ENCODE data around the gene MTMR12. TPM values are rescaled to one million over a fixed set of nuclear protein-coding genes. Genes with fewer than 3 reads are reported as not detected.

MTMR12 gene
- total and polyA plus RNA-seq, 2 donors (not counting 3 experiments of a cell fraction or from before 2014, with no cell fraction given): 18.2 to 38.6 TPM

GRCh38 chr5:32207355-32207634 lies 105.4 kb downstream of the MTMR12 start:
- H3K9ac ChIP-seq (replicated peaks; ENCODE audit: extremely low read depth, insufficient read depth, low read length): no peak overlapping the region
- BruUV-seq (replicated peaks): no TSS peak

DNA sequence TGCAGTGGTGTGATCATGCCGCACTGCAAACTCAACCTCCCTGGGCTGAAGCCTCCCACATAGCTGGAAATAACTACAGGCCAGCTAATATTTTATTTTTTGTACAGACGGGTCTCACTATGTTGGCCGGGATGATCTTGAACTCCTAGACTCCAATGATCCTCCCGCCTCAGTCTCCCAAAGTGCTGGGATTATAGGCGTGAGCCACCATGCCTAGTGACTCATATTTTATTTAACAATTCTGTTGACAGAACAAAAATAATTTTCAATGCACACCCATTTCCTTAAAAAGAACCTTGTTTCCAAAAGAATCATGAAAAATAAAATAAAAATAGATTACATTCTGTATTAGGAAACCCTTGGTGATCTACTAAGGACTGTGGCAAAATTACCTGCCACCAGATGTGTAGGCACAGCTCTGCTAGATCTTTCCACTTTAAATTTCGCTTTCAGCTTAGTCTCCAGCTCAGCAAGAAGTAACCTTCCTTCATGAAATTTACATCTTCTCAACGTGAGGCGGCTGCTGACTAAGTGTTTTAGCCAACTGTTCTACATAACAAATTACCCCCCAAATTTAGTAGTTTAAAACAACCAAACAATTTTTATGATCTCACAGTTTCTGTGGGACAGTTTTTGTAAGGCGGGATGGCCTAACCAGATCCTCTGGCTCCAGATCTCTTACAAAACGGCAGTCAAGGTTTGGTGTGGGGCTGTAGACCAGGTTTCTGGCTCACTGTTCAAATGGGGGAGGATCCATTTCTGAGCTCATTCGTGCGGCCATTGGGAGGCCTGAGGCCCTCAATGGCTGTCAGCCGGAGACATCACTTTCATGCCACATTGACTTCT lies 106.0 kb downstream of the MTMR12 start:
- Histone ChIP-seq H3K9ac (replicated peaks; ENCODE audit: extremely low read depth, insufficient read depth, low read length) (no peak overlapping the region), H3K4me1 (ENCODE audit: control insufficient read depth, extremely low read depth, insufficient read depth, low read length) (peaks cover 4% of the 10 kb centered on the region), H3K9me1 (replicated peaks; ENCODE audit: control insufficient read depth, extremely low read depth, insufficient read depth, low read length) (no peaks in the 10 kb centered on the region), H3K36me3 (ENCODE audit: control insufficient read depth in 2 of 2, extremely low read depth in 1 of 2, insufficient read depth in 2 of 2, low read length in 2 of 2) (no peaks in the 10 kb centered on the region), H4K20me1 (replicated peaks; ENCODE audit: control insufficient read depth, extremely low read depth, insufficient read depth, low read length) (no peaks in the 10 kb centered on the region), H3K9me3 (replicated peaks; ENCODE audit: control insufficient read depth, insufficient read depth, low read length) (no peaks in the 10 kb centered on the region), H2AFZ (ENCODE audit: low read depth, low read length) (no peak overlapping the region), H3K79me2 (ENCODE audit: control insufficient read depth, insufficient read depth, low read length) (no peaks in the 10 kb centered on the region), H3K27ac (ENCODE audit: insufficient read depth, low read depth, low read length) (no peak overlapping the region), H3K4me2 (ENCODE audit: insufficient read depth, low read length) (no peak overlapping the region), H3K4me3 (replicated peaks in 1 of 3; ENCODE audit: insufficient read depth in 1 of 3, low read depth in 1 of 3, low read length in 3 of 3) (no peak overlapping the region), H3K27me3 (ENCODE audit: control insufficient read depth in 2 of 2, insufficient read depth in 2 of 2, low read length in 2 of 2) (no peaks in the 10 kb centered on the region)
- dilution Hi-C loops (cut with MboI; ENCODE audit: extremely low pct_ligation_motif_present, low sequenced_read_pairs): no loop called here
- no peak for TF ChIP-seq CTCF (IDR thresholded peaks at IDR 0.05; ENCODE audit: extremely low read depth in 1 of 2, insufficient read depth in 1 of 2, low read depth in 1 of 2, low read length in 2 of 2)
- CTCF ChIA-PET: no interaction called here
- FAIRE-seq: no peak
- DNase-seq (ENCODE audit: low read depth, low spot score): no peak
- POLR2A ChIA-PET: no interaction called here
- no TSS peak for BruUV-seq (replicated peaks)
- intact Hi-C loops (cut with micrococcal nuclease): no loop called here

More at GRCh38 chr5:32207355-32207634, 105.4 kb downstream of the MTMR12 start:
- Histone ChIP-seq H4K20me1 (replicated peaks; ENCODE audit: control insufficient read depth, extremely low read depth, insufficient read depth, low read length) (no peaks in the 10 kb centered on the region), H3K4me1 (ENCODE audit: control insufficient read depth, extremely low read depth, insufficient read depth, low read length) (peaks cover 4% of the 10 kb centered on the region), H3K36me3 (ENCODE audit: control insufficient read depth in 2 of 2, extremely low read depth in 1 of 2, insufficient read depth in 2 of 2, low read length in 2 of 2) (no peaks in the 10 kb centered on the region), H2AFZ (ENCODE audit: low read depth, low read length) (no peak overlapping the region), H3K4me2 (ENCODE audit: insufficient read depth, low read length) (no peak overlapping the region), H3K27me3 (ENCODE audit: control insufficient read depth in 2 of 2, insufficient read depth in 2 of 2, low read length in 2 of 2) (no peaks in the 10 kb centered on the region), H3K79me2 (ENCODE audit: control insufficient read depth, insufficient read depth, low read length) (no peaks in the 10 kb centered on the region), H3K27ac (ENCODE audit: insufficient read depth, low read depth, low read length) (no peak overlapping the region), H3K4me3 (replicated peaks in 1 of 3; ENCODE audit: insufficient read depth in 1 of 3, low read depth in 1 of 3, low read length in 3 of 3) (no peak overlapping the region), H3K9me1 (replicated peaks; ENCODE audit: control insufficient read depth, extremely low read depth, insufficient read depth, low read length) (no peaks in the 10 kb centered on the region), H3K9me3 (replicated peaks; ENCODE audit: control insufficient read depth, insufficient read depth, low read length) (no peaks in the 10 kb centered on the region)
- POLR2A ChIA-PET: no interaction called here
- no peak for TF ChIP-seq MYC (IDR thresholded peaks at IDR 0.05; ENCODE audit: low read depth, low read length)
- FAIRE-seq (no peak), DNase-seq (ENCODE audit: low read depth, low spot score) (no peak)
- intact Hi-C loops (cut with micrococcal nuclease) (no loop called here), dilution Hi-C loops (cut with MboI; ENCODE audit: extremely low pct_ligation_motif_present, low sequenced_read_pairs) (no loop called here)
- CTCF ChIA-PET: no interaction called here
